Activated naive CD4-positive, alpha-beta T cell treated with anti-CD3 and anti-CD28 coated beads, Interleukin-2, amount 10 ng/mL, durations not matched to agents 7 days and 5 days (primary cell): ENCODE data around the gene SDE2.
"Not testable (repeated sequence)": the region's sequence is repeated elsewhere in the genome, so short reads cannot be mapped to it uniquely, and the experiment has no call there.

Source experiments
- CTCF ChIA-PET: fragments of 350-600 bp; sonication (Branson Sonifier 250); formaldehyde crosslinking; loops from one replicate; lab custom pipeline; 2021; ENCODE audit warnings: antibody characterized with exemption; lab: Charles Lee
- DNase-seq: peaks from one replicate; pipeline ENCODE4 v3.0.0-alpha.2; 2020
- H3K27ac Mint-ChIP-seq: one replicate; pipeline ENCODE4 v1.8.0; 2021; ENCODE audit warnings: mild to moderate bottlenecking, moderate library complexity, mixed read lengths
- H3K27me3 Mint-ChIP-seq: one replicate; pipeline ENCODE4 v1.8.0; 2021; ENCODE audit warnings: mild to moderate bottlenecking, mixed read lengths
- H3K36me3 Mint-ChIP-seq: one replicate; pipeline ENCODE4 v1.8.0; 2021; ENCODE audit warnings: mixed read lengths
- H3K4me1 Mint-ChIP-seq: one replicate; pipeline ENCODE4 v1.8.0; 2021; ENCODE audit warnings: mixed read lengths
- H3K4me3 Mint-ChIP-seq: one replicate; pipeline ENCODE4 v1.8.0; 2021; ENCODE audit warnings: mild to moderate bottlenecking, moderate library complexity, mixed read lengths
- H3K9me3 Mint-ChIP-seq: one replicate; pipeline ENCODE4 v1.8.0; 2021; ENCODE audit warnings: mixed read lengths

Gene SDE2

DNA sequence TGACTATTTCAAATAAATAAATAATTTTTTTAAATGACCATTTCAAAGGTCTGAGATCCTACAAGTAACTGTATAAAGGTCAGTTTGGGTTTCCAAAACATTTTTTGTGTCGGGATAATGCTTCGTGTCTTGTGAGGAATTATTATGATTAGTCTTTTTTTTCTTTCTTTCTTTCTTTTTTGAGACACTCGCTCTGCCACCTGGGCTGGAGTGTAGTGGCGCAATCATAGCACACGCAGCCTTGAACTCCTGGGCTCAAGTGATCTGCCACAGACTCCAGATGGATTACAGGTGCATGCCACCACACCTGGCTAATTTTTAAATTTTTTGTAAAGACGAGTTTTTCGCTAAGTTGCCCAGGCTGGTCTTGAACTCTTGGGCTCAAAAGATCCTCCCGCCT is 1.9 kb upstream of the SDE2 start:
- peak overlapping the region; percentile 99 for H3K4me3 Mint-ChIP-seq

DNA sequence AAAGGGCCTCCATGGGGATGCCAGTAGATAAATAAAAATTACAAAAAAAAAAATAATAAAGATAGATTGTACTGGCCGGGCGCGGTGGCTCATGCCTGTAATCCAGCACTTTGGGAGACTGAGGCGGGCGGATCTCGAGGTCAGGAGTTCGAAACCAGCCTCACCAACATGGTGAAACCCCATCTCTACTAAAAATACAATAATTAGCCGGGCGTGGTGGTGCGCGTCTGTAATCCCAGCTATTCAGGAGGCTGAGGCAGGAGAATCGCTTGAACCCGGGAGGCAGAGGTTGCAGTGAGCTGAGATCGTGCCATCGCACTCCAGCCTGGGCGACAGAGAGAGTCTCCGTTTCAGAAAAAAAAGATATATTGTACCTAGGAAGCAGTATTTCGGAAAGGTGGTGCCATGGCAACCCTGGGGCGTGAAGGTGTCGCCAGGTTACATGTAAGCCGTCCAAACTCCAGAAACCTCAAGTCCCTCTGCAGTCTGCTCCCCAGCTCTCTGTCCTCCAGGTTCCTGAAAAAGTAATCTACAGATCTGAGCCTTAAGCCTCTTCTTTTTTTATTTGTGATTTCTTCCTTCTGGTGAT is 1.4 kb upstream of the SDE2 start:
- H3K27me3 Mint-ChIP-seq, H3K9me3 Mint-ChIP-seq: not testable (repeated sequence)
- H3K4me1 Mint-ChIP-seq, result peaks cover 75% of the 10 kb centered on the region
- DNase-seq, result peak; percentile 53
- H3K27ac Mint-ChIP-seq, result peak overlapping the region; percentile 99
- H3K4me3 Mint-ChIP-seq, result peak overlapping the region; percentile 99
- CTCF ChIA-PET, result interaction anchor here (1.7 kb wide), 2 partner anchors 62 to 64 kb away, joined by 9 to 13 read pairs; partner anchors contain the start of gene H3-3A
- H3K36me3 Mint-ChIP-seq, result peaks cover 14% of the 10 kb centered on the region

More for the DNA sequence above, 1.9 kb upstream of the SDE2 start:
- Mint-ChIP-seq H3K36me3 (peaks cover 13% of the 10 kb centered on the region), H3K9me3 (peaks cover 2% of the 10 kb centered on the region), H3K4me1 (peaks cover 70% of the 10 kb centered on the region), H3K27ac (peak overlapping the region; percentile 99), H3K27me3 (no peaks in the 10 kb centered on the region)
- CTCF ChIA-PET, result no interaction called here
- DNase-seq, result no peak

DNA sequence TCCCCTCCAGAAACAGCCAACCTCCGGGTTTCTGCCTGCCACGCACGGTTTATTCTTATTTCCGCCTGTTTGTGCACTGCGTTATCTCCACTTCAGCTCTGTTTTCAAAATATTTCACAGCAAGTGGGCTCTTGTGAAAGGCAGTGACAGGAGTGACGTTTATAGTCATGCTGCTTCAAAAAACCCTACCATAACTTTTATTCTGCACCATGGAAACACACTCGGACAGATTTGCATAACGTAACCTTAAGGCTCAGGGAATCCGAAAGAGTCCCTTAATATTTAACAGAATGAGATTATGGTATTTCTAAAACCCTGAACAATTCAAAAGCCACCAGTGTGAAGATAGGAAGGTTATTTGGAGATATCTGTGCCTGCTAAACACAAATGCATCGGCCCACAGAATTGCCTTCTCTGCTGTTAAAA is 782 bp upstream of the SDE2 start:
- Mint-ChIP-seq H3K9me3 (peaks cover 2% of the 10 kb centered on the region), H3K36me3 (peaks cover 14% of the 10 kb centered on the region), H3K27ac (peak overlapping the region; percentile 99), H3K4me1 (peaks cover 77% of the 10 kb centered on the region), H3K4me3 (peak overlapping the region; percentile 99), H3K27me3 (no peaks in the 10 kb centered on the region)
- no peak for DNase-seq
- CTCF ChIA-PET, result interaction anchor here (0.7 to 1.7 kb wide), 5 partner anchors 13 to 532 kb away, joined by 3 to 13 read pairs (median 6); partner anchors contain the start of gene H3-3A

DNA sequence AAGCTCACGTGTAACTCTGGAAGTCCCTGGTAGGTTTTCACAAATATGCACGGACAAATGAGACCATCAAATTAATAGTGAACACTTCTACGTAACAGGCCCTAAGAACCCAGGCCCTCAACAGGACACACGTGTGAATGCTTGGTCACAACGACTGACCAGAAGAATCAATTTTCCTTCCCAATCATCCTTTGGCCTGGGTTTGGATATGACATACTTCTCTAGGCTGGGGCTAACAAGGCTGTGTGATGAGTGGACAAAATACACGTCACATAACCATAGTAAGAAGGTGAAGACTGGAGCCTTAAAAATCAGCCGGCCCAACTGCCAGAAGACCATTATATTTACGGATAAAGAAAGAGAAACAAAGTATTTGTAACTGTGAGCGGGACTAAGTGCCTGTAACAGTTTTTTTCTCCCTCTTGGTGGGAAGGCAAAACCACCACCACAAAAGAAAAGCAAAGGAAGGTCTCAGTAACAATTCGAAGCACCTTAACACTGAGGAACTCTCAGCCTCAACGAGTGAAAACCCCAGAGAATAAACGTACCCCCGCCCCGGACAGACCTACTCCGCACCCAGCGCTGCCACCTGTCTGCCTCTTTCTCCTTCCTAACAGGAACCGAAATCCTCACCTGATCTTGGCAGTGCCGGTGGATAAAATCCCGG is 450 bp downstream of the SDE2 start:
- peak overlapping the region; percentile 99 for H3K4me3 Mint-ChIP-seq
- CTCF ChIA-PET, result interaction anchor here (1.0 to 5.8 kb wide), 8 partner anchors 10 to 531 kb away, joined by 3 to 28 read pairs (median 4); partner anchors contain the start of gene H3-3A
- H3K27me3 Mint-ChIP-seq, result no peaks in the 10 kb centered on the region
- H3K4me1 Mint-ChIP-seq, result peaks cover 69% of the 10 kb centered on the region
- H3K36me3 Mint-ChIP-seq, result peaks cover 23% of the 10 kb centered on the region
- no peak for DNase-seq
- H3K9me3 Mint-ChIP-seq, result peaks cover 2% of the 10 kb centered on the region
- peak overlapping the region; percentile 99 for H3K27ac Mint-ChIP-seq

DNA sequence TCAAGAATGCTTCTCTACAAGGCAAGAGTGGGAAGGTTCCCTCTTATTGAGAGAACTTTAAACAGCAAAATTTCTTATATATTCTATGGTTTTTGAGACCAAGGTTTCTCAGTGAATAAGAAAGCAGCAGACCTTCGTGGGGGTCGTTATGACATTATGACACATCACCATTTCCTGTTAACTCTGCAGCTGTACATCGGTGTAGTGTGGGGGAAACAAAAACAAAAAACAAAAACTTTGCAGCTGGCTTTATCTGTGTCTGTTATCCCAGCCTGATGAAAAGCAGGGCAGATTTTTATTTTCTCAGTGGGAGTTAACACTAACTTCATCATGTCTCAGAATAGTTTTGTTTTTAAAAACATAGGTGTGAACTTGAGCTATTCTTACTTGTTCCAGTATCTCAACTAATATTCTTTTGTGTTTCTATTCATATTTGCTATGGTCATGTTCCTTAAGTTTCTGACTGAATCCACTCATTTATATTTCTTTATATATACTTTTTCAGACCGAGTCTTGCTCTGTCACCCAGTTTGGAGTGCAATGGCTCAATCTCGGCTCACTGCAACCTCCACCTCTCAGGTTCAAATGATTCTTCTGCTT is 2.1 kb downstream of the SDE2 start:
- CTCF ChIA-PET, result interaction anchor here (1.1 to 5.8 kb wide), 3 partner anchors 10 to 517 kb away, joined by 5 to 28 read pairs (median 6); no protein-coding TSS in a partner anchor
- Mint-ChIP-seq H3K9me3 (no peaks in the 10 kb centered on the region), H3K27me3 (no peaks in the 10 kb centered on the region), H3K4me3 (peak overlapping the region; percentile 57), H3K27ac (peak overlapping the region; percentile 69), H3K36me3 (peaks cover 28% of the 10 kb centered on the region), H3K4me1 (peaks cover 58% of the 10 kb centered on the region)
- DNase-seq, result no peak

DNA sequence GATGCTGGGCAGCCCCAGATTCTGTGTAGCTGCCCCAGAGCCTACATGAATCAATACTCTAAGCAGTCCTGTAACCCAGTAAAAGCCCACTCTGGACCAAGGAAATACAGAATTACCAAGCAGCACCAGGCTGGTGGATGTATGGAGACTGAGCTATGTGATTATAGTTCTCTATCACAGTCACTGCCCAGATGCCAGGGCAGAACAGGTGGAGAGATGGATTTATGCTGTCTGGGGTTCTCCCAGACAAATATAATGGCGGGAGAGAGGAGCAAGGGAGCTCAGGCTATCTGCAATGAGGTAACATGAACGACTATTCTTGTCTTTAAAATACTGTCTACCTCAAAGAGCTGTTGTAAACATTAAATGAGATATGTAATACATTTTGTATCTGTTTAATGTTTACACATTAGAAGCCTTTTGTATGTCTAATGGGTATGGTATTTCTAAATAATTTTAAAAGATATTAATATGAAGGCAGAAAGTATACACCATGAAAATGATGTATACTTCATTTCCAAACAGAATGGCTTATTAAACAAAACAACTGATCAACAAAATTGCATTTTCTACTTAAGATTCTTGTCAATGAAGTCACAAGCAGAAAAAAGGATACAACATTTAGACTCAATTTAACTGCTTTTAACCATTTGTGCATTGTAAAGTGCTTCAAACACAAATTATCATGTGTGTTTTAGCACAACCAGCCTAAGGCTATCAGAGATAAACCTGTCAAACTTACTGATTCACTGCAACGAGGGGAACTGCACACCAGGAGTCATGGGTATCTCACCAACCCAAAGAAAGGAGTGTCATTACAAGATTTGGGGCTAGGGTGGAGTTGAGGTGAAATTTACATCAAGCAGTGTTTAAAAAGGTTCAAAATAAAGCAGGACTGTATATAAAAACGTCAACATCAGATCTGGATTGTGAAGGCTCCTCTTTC is 3.0 kb downstream of the SDE2 start:
- no peaks in the 10 kb centered on the region for H3K27me3 Mint-ChIP-seq
- H3K36me3 Mint-ChIP-seq, result peaks cover 37% of the 10 kb centered on the region
- no peaks in the 10 kb centered on the region for H3K9me3 Mint-ChIP-seq
- DNase-seq, result no peak
- CTCF ChIA-PET, result interaction anchor here (1.0 to 5.8 kb wide), 5 partner anchors 9 to 516 kb away, joined by 5 to 28 read pairs (median 6); no protein-coding TSS in a partner anchor
- H3K27ac Mint-ChIP-seq, result peak overlapping the region; percentile 72
- H3K4me3 Mint-ChIP-seq, result peak overlapping the region; percentile 57
- peaks cover 58% of the 10 kb centered on the region for H3K4me1 Mint-ChIP-seq

DNA sequence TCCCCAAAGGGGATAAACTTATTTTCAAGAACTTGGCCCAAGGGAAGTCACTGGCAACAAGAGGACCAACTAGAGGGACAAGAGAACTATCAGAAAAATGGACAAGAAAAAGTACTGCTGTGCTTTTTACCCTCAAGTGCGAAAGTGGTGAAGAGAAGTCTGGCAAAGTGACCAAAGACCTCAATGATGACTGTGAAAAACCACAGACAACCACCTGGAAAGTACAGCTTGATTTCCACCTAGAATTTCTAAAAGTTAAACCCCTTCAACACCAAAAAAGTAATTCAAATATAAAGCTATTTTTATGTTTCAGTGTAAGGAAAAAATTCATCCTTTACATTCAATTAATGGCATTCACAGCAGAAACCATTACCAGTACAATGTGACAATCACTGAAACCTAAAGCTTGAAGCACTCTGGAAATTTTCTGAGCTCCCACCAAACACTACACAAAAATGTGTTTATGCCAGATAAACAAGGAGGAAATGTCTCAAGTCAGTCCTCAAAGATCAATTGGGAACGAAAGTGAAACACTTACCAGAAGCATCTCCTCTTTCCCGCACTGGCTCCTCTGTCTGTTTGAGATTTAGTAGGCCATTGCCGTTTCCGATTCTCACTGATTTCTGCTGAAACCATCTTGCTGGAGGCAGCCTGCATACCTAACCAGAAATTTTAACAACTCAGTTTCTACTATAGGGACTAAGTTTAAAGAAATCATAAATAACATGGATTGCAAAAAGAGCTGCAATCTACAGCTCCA is 8.3 kb downstream of the SDE2 start:
- H3K4me1 Mint-ChIP-seq, result peaks cover 32% of the 10 kb centered on the region

DNA sequence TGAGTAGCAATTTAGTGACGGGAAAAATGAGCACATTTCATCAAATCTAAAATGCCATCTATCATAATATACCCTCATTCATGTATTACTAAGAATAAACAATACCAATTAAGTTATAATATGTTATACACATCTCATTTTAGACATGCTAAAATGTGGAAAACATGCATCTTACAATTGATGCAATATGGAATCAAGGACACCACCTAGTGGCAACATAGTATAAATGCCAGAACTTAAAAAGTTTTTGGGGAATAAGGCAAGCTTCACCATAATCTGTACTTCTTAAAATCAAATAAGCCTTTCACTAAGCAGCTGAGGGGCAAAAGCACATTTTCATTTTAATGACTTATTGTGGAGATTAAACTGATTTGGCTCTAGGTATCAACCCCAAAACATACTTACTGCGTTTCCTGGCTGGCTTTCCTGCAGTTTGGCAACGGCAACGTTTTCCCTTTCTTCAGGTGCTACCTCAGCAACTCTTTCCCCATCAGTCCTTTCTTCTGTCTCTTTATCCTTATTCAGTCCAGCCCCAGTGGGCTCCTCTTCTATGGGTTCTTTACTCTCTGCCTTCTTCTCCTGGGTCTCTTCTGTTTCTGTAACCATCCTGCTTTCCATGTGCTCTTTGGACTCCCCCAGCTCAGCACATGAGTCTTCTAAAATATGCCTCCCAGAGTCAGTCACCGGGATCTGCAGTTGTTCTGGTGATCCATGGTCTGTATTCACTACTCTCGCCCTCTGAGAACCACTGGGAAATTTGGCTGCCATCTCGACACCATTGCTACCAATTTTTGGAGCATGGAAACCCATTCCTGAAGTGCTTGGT is 11.4 kb downstream of the SDE2 start:
- Mint-ChIP-seq H3K4me3 (no peak overlapping the region), H3K27me3 (no peaks in the 10 kb centered on the region), H3K4me1 (peaks cover 22% of the 10 kb centered on the region), H3K9me3 (no peaks in the 10 kb centered on the region), H3K27ac (no peak overlapping the region), H3K36me3 (peaks cover 53% of the 10 kb centered on the region)
- CTCF ChIA-PET, result interaction anchor here (0.6 to 3.7 kb wide), 30 partner anchors 8 to 519 kb away, joined by 3 to 21 read pairs (median 3); partner anchors contain the start of gene SDE2
- no peak for DNase-seq

More for the DNA sequence above, 8.3 kb downstream of the SDE2 start:
- Mint-ChIP-seq H3K4me3 (no peak overlapping the region), H3K27me3 (no peaks in the 10 kb centered on the region), H3K9me3 (no peaks in the 10 kb centered on the region), H3K27ac (peak overlapping the region; percentile 88), H3K36me3 (peaks cover 49% of the 10 kb centered on the region)
- CTCF ChIA-PET, result interaction anchor here (1.0 kb wide), 1 partner anchor 74 kb away, joined by 5 read pairs; no protein-coding TSS in a partner anchor
- no peak for DNase-seq

DNA sequence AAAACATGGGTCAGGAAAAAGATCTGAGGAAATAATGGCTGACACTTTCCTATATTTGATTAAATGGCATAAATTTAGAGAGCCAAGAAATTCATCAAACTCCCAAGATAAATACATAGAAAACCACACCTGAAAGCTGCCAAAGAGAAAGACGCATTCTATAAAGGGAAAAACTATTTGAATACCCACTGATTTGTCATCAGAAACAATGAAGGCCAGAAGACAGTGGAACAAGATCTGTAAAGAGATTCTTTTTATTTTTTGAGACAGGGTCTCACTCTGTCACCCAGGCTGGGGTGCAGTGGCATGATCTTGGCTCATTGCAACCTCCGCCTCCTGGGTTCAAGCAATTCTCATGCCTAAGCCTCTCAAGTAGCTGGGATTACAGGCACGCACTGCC is 17.4 kb downstream of the SDE2 start:
- Mint-ChIP-seq H3K4me3 (no peak overlapping the region), H3K9me3 (peaks cover 7% of the 10 kb centered on the region), H3K4me1 (peaks cover 4% of the 10 kb centered on the region), H3K27ac (no peak overlapping the region), H3K27me3 (no peaks in the 10 kb centered on the region), H3K36me3 (peaks cover 48% of the 10 kb centered on the region)
- CTCF ChIA-PET, result interaction anchor here (0.7 to 1.8 kb wide), 2 partner anchors 24 to 506 kb away, joined by 3 to 5 read pairs; no protein-coding TSS in a partner anchor
- DNase-seq, result no peak

DNA sequence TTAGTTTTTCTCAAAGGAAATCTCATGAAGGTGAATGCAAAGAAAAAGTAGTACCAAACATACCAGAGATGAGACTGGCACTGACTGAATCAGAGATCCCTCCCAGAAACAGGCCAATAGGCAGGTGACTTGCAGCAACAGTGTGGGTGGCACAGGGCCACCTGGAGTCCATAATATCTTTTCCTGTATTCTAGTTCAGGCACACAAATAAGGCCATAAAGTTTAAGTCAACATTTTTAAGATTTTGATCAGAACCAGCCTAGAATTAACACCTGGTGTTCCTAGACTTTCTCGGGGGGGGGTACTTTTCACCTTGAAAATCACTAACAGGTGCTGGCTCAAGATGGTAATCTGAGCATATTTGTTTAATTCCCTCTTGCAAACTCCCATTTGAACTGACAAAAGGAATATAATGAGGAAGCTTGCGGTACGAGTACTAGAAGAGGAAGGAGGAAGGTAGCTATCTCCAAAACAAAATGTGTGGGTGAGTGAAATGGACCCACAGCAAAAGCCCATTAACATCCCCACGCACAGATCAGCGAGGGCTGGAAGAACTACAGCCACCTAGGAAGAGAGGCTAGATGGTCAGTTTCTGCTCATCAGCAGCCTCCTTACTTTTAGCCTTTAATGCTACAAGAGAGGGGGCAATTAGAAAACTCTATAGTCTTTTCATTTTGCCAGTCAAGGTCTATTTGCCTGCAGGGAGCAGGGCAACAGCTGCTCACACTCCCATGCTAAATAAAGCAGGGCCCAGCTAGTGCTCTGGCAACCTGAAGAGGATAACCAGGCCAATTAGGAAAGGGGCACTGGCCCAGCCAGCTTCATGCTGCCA is 18.9 kb downstream of the SDE2 start:
- no peak for DNase-seq
- peaks cover 7% of the 10 kb centered on the region for H3K9me3 Mint-ChIP-seq
- H3K36me3 Mint-ChIP-seq, result peaks cover 39% of the 10 kb centered on the region
- CTCF ChIA-PET, result interaction anchor here (0.5 to 2.2 kb wide), 7 partner anchors 8 to 506 kb away, joined by 3 to 12 read pairs (median 3); partner anchors contain the start of gene LEFTY2
- peak overlapping the region; percentile 72 for H3K27ac Mint-ChIP-seq
- peaks cover 4% of the 10 kb centered on the region for H3K4me1 Mint-ChIP-seq
- H3K27me3 Mint-ChIP-seq, result no peaks in the 10 kb centered on the region
- no peak overlapping the region for H3K4me3 Mint-ChIP-seq

DNA sequence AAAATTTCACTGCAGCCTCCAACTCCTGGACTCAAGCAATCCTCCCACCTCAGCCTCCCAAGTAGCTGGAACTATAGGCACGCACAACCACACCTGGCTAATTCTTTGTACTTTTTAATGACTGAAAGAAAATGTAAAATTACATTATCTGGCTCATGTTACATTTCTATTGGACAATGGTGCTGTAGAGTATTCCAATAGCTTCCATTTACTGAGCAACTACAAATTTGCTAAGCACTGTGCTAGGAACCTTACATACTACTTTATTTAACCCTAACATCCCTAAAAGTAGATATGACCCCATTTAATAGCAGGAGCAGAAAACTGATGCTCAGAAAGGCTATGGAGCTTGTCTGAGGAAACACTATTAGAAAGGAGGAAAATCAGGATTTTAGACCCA is 19.7 kb downstream of the SDE2 start:
- Mint-ChIP-seq H3K27ac (no peak overlapping the region), H3K4me1 (peaks cover 4% of the 10 kb centered on the region)

More for the DNA sequence above, 19.7 kb downstream of the SDE2 start:
- Mint-ChIP-seq H3K4me3 (no peak overlapping the region), H3K36me3 (peaks cover 39% of the 10 kb centered on the region), H3K27me3 (no peaks in the 10 kb centered on the region), H3K9me3 (peaks cover 7% of the 10 kb centered on the region)
- DNase-seq, result no peak
- CTCF ChIA-PET, result interaction anchor here (0.5 to 2.2 kb wide), 2 partner anchors 9 to 389 kb away, joined by 6 to 12 read pairs; no protein-coding TSS in a partner anchor
